Activated T-cell treated with anti-CD3 and anti-CD28 coated beads, Interleukin-2, amount 50 U/mL, for 72 hours (primary cell): ENCODE data around the gene APLN. TPM values are rescaled to one million over a fixed set of nuclear protein-coding genes. Genes with fewer than 3 reads are reported as not detected.

Experiments
- ATAC-seq, 2 donors: fragments of 150-1000 bp; cut with Tn5 transposase; replicated peaks in 1 of 2; 2 replicates each; pipeline ENCODE4 v1.10.0; 2021; ENCODE audit warnings: moderate library complexity in 2 of 2, mild to moderate bottlenecking in 1 of 2
- DNase-seq, 2 donors: peaks; one replicate each; pipeline ENCODE4 v3.0.0; 2021 to 2022; ENCODE audit warnings: mixed read lengths in 1 of 2
- H3K27ac Mint-ChIP-seq: one replicate; pipeline ENCODE4 v1.8.0; 2022; ENCODE audit warnings: mild to moderate bottlenecking, moderate library complexity, mixed read lengths
- H3K27me3 Mint-ChIP-seq: one replicate; pipeline ENCODE4 v1.8.0; 2022; ENCODE audit warnings: low read depth, mixed read lengths
- H3K36me3 Mint-ChIP-seq, 2 donors: one replicate each; pipeline ENCODE4 v1.8.0; 2022; ENCODE audit warnings: mixed read lengths in 2 of 2, mild to moderate bottlenecking in 1 of 2; ENCODE audit not compliant: insufficient read depth in 2 of 2
- H3K4me1 Mint-ChIP-seq: one replicate; pipeline ENCODE4 v1.8.0; 2022; ENCODE audit warnings: low read depth, mixed read lengths
- H3K4me3 Mint-ChIP-seq, 2 donors: one replicate each; pipeline ENCODE4 v1.8.0; 2022; ENCODE audit warnings: mild to moderate bottlenecking in 2 of 2, mixed read lengths in 2 of 2, moderate library complexity in 2 of 2
- H3K9me3 Mint-ChIP-seq, 2 donors: one replicate each; pipeline ENCODE4 v1.8.0; 2022; ENCODE audit warnings: mixed read lengths in 2 of 2
- total RNA-seq, 2 donors: library from RNA; stranded (reverse); gene quantifications; one replicate each; pipeline ENCODE4 v1.2.3, GENCODE V29; 2022

The APLN gene
- total RNA-seq, 2 donors from 2014 or later = 0.14 to 0.23 TPM

DNA sequence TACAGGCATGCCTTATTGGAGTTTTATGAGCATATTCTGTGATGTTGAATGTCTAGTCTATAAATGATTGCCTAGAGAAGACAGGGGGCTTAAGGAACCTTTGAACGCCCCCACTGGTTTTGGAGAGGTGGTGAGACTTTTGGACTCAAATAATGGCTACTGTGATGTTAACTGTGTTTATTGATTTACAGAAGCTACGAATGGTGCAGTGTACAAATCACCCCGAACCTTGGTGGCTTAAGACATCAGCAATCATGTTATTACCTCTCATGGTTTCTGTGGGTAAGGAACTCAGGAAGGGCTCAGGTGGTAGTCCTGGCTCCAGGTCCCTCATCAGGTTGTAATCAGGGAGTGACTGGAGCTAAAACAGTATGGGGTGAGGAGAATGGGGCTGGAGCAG, 33.3 kb upstream of the APLN start:
- DNase-seq = no peak
- no peak overlapping the region for H3K4me3 Mint-ChIP-seq
- peaks cover 8% of the 10 kb centered on the region for H3K27me3 Mint-ChIP-seq
- no peak for ATAC-seq
- H3K4me1 Mint-ChIP-seq = no peaks in the 10 kb centered on the region
- no peaks in the 10 kb centered on the region for H3K36me3 Mint-ChIP-seq
- no peaks in the 10 kb centered on the region for H3K9me3 Mint-ChIP-seq
- H3K27ac Mint-ChIP-seq = no peak overlapping the region

DNA sequence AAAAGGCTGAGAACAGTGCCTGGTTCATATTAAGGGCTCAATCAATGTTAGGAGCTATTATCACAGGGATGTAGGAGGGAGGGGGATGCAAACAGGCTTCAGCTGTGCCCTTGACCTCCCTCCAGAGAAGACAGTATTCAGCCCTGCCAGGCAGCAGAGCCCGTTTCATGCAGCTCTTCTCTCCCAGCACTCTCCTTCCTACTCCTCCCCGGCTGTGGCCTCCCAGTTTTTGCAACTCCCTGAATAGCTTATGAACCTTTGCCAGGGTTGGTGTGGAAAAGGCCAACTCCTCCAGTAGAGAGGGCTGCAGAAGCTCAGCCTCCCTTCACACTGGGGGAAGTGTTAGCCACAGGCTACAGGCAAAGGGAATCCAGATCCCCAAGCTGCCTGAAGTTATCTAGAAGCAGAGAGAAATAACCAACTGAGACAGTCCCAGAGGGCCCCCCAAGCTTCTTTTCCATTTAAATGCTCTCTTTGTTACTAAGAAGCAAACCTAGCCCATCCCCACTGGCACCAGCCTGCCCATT, 31.7 kb upstream of the APLN start:
- H3K27me3 Mint-ChIP-seq = peaks cover 8% of the 10 kb centered on the region
- no peaks in the 10 kb centered on the region for H3K4me1 Mint-ChIP-seq
- no peaks in the 10 kb centered on the region for H3K36me3 Mint-ChIP-seq
- no peak for ATAC-seq
- DNase-seq = no peak
- no peak overlapping the region for H3K4me3 Mint-ChIP-seq
- H3K27ac Mint-ChIP-seq = no peak overlapping the region
- H3K9me3 Mint-ChIP-seq = no peaks in the 10 kb centered on the region

DNA sequence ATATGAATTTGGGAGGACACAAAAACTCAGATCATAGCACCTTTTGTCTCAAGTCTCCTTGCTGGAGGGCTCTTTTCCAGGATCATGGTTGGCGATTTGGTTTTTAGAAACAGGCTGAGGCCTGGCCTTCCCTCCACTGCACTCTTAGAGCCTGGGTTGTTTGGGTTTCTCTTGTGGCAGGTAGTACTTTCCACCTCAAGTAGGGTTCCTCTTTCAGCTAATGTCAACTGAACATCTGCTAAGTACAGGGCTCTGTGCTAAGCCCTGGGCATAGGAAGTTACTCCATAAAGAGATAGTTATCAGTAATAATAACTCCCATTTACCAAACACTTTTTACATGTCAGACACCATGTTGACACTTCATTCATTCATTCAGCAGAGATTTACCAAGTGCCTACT, 28.2 kb upstream of the APLN start:
- H3K36me3 Mint-ChIP-seq = no peaks in the 10 kb centered on the region
- no peaks in the 10 kb centered on the region for H3K9me3 Mint-ChIP-seq
- H3K27me3 Mint-ChIP-seq = peaks cover 8% of the 10 kb centered on the region
- H3K4me3 Mint-ChIP-seq = no peak overlapping the region
- DNase-seq = no peak
- no peaks in the 10 kb centered on the region for H3K4me1 Mint-ChIP-seq
- no peak for ATAC-seq
- H3K27ac Mint-ChIP-seq = no peak overlapping the region

DNA sequence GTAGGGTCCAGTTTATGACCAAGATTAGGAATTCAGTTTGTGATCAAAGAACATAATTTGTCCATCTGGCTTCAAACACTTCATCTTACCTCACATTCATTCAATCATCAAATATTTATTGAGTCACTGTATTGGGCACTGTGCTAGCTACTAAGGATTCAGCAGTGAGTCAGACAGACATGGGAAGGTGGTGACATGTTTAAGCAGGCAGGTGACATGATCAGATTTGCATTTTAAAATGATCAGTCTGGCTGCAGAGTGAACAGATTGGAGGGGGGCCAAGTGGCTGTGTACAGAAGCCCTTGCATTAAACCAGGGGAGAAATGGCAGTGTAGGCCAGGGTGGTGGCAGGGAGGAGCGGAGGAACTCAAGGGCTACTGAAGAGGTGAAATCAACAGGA, 25.1 kb upstream of the APLN start:
- Mint-ChIP-seq H3K27ac (no peak overlapping the region), H3K4me1 (no peaks in the 10 kb centered on the region), H3K9me3 (no peaks in the 10 kb centered on the region), H3K36me3 (no peaks in the 10 kb centered on the region), H3K4me3 (no peak overlapping the region), H3K27me3 (peaks cover 20% of the 10 kb centered on the region)
- ATAC-seq = no peak
- no peak for DNase-seq

DNA sequence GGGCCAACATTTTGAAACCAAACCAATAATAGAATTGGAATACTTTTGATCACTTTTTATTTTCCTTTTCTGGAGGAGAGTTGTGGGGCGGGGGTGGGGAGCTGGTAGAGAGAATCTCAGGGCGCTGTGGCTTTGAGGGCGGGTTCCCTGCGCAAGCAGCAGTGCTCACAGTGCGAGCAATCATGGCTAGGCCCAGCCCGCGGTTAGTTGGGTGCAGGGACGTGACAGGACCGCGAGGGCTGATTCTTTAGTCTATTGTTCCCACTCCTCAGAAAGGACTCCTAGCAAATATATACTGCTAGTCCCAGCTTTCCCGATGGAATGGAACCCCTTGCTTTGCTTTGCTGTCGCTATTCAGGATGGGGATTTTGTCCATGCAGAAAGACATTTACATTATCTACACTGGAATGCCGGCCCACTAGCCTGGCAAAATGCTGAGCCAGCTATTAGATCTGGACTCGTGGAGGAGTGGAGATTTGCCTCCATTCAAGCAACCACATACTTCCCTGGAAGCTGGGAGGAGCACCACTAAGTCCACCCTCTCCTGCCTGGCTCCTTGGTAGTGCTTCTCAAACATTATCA, 23.9 kb upstream of the APLN start:
- no peaks in the 10 kb centered on the region for H3K9me3 Mint-ChIP-seq
- no peak overlapping the region for H3K27ac Mint-ChIP-seq
- ATAC-seq = peak; percentile 68 to 71
- no peaks in the 10 kb centered on the region for H3K36me3 Mint-ChIP-seq
- DNase-seq = peak; percentile 33 to 46
- H3K4me1 Mint-ChIP-seq = no peaks in the 10 kb centered on the region
- H3K4me3 Mint-ChIP-seq = peak overlapping the region; percentile 65 to 66
- H3K27me3 Mint-ChIP-seq = peaks cover 15% of the 10 kb centered on the region

DNA sequence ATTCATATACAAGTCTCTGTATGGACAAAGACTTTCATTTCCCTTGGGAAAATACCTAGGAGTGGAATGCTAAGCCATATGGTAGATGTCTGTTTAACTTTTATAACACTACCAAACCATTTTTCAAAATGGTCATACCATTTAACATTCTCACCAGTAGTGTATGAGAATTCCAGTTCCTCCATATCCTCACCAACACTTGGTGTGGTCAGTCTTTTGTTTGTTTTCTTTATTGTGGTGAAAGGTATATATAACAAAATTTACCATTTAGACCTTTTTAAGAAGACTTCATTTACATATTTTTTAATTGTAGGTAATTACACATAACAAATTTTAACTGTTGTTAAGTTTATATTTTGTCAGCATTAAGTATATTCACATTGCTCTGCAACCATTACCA, 12.7 kb upstream of the APLN start:
- H3K4me3 Mint-ChIP-seq = no peak overlapping the region
- H3K27ac Mint-ChIP-seq = no peak overlapping the region
- no peak for DNase-seq
- peaks cover 1 to 2% of the 10 kb centered on the region in 2 donors for H3K9me3 Mint-ChIP-seq
- peaks cover 43% of the 10 kb centered on the region for H3K27me3 Mint-ChIP-seq
- H3K4me1 Mint-ChIP-seq = no peaks in the 10 kb centered on the region
- H3K36me3 Mint-ChIP-seq = peaks cover 0 to 2% of the 10 kb centered on the region in 2 donors
- no peak for ATAC-seq

DNA sequence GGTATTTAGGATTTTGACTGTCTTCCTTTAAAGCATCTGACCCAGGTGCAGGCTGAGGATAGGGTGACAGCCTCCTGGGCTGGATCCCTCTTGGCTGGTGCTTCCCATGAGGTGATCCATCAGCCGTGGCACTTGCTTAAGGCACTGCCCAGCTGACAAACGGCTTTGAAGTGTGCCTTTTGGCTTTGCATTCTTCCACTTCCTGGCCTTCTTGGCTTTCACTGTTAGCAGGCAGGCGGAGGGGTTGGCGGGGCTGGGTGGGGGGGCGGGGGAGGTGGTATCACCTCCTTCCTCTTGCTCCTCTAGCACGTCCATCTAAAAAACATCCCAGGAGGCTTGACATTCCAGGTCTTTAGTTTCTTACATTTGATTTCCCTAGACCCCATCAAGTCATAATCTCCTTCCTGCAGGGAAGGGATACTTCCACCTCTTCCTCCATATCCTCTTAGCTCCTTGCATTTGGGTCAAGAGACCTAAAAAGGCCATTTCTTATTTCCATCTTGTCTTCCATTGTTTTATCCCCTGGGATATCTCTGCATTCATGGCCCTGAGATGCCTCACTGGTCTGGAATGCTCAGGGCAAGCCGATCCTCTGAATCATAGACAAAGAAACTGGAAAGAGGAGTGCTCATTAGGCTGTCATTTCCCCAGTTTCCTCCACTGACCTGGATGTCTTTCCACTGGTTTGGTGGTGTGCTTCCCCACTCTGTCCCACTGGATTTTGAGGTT, 11.3 kb upstream of the APLN start:
- Mint-ChIP-seq H3K9me3 (peaks cover 0 to 2% of the 10 kb centered on the region in 2 donors), H3K36me3 (peaks cover 0 to 2% of the 10 kb centered on the region in 2 donors), H3K4me3 (no peak overlapping the region), H3K27ac (peak overlapping the region; percentile 54), H3K4me1 (no peaks in the 10 kb centered on the region), H3K27me3 (peaks cover 52% of the 10 kb centered on the region)
- ATAC-seq (no peak), DNase-seq (no peak)

DNA sequence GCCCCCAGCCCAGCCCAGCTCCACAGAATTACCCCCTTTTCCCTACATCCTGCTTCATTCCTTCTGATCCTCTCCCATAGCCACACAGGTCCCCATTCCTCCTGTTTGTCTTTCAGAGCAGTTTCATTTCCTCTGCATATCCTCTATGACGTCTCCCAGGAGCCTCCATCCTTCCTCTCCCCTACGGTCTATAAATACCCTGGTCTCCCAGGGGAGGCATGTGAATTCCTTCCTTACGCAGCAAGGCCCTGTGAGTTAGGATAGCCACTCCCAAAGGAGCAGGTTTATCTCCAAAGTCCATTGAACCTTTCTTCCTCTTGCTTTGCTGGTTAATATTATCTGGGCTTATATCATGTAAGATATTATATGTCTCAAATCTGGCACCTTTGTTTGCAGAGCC, 8.4 kb upstream of the APLN start:
- Mint-ChIP-seq H3K36me3 (peaks cover 0 to 2% of the 10 kb centered on the region in 2 donors), H3K27ac (no peak overlapping the region), H3K4me3 (no peak overlapping the region), H3K4me1 (no peaks in the 10 kb centered on the region), H3K27me3 (peaks cover 40% of the 10 kb centered on the region), H3K9me3 (peaks cover 0 to 2% of the 10 kb centered on the region in 2 donors)
- no peak for ATAC-seq
- DNase-seq = no peak

DNA sequence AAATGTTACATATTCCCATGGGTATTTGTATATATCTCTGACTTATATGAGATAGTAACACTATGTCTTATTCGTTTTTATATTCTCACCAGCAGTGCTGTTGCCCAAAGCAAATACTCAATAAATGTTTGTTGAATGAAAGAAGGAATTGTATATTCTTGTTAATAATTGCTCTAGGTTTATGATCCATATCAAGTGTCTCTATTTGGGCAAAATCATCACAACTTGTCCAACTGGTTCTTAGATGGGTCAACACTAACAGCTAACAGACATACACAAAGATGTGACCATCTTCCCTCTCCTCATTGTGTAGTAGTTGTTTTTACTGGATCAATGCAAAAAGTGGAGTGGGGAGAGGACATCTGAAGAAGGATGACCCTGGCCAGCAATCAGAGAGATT, 6.6 kb upstream of the APLN start:
- no peak for ATAC-seq
- Mint-ChIP-seq H3K4me3 (no peak overlapping the region), H3K27ac (no peak overlapping the region), H3K36me3 (no peaks in the 10 kb centered on the region), H3K9me3 (no peaks in the 10 kb centered on the region), H3K4me1 (no peaks in the 10 kb centered on the region), H3K27me3 (peaks cover 38% of the 10 kb centered on the region)
- DNase-seq = no peak

DNA sequence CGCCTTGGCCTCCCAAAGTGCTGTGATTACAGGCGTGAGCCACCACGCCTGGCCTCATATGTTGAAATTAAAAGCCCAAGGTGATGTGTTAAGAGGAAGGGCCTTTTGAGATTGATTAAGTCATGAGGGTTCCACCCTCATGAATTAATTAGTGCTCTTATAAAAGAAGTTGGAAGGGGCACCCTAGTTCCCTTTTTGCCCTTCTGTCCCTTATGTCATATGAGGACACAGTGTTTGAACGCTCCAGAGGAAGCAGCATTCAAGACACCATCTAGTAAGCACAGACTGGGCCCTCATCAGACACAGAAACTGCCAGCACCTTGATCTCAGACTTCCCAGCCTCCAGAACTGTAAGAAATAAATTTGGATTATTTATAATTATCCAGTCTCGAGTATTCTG, 5.1 kb upstream of the APLN start:
- ATAC-seq = no peak
- Mint-ChIP-seq H3K27me3 (peaks cover 38% of the 10 kb centered on the region), H3K9me3 (no peaks in the 10 kb centered on the region), H3K4me1 (peaks cover 7% of the 10 kb centered on the region), H3K36me3 (no peaks in the 10 kb centered on the region), H3K4me3 (no peak overlapping the region), H3K27ac (no peak overlapping the region)
- no peak for DNase-seq

DNA sequence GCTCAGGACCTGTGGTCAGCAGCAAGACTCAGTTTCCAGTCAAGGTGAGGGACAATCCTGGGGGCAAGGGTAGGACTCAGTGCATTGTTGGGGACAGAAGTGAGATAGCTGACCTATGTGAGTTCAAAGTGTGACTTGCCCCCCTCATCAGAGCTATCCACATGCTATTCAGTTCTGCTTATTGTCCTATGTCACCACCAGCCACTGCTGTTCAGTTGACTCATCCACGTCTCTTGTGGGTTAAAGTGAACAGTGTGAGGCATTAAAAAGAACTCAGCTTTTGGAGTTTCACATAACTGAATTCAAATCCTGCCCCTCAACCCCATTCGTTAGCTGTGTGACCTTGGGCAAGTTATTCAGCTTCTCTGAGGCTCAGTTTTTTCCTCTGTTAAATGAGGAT, 4.4 kb upstream of the APLN start:
- H3K27me3 Mint-ChIP-seq = peaks cover 35% of the 10 kb centered on the region

DNA sequence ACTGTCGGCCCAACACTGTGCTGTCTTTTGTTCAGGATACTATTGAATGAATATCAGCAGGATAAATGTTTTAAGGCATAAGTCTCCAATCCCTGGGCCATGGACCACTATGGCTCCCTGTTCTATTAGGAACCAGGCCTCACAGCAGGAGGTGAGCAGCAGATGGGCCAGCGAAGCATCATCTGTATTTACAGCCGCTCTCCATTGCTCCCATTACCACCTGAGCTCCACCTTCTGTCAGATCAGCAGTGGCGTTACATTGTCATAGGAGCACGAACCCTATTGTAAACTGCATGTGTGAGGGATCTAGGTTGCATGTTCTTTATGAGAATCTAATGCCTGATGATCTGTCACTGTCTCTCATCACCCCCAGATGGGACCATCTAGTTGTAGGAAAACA, 3.7 kb upstream of the APLN start:
- DNase-seq (no peak), ATAC-seq (no peak)
- H3K9me3 Mint-ChIP-seq = no peaks in the 10 kb centered on the region
- H3K4me3 Mint-ChIP-seq = no peak overlapping the region
- H3K27me3 Mint-ChIP-seq = peaks cover 33% of the 10 kb centered on the region
- H3K27ac Mint-ChIP-seq = no peak overlapping the region
- H3K4me1 Mint-ChIP-seq = peaks cover 7% of the 10 kb centered on the region
- no peaks in the 10 kb centered on the region for H3K36me3 Mint-ChIP-seq

More for the DNA sequence above, 4.4 kb upstream of the APLN start:
- H3K36me3 Mint-ChIP-seq = no peaks in the 10 kb centered on the region
- H3K9me3 Mint-ChIP-seq = no peaks in the 10 kb centered on the region
- peaks cover 7% of the 10 kb centered on the region for H3K4me1 Mint-ChIP-seq
- no peak overlapping the region for H3K4me3 Mint-ChIP-seq
- ATAC-seq (no peak), DNase-seq (no peak)
- no peak overlapping the region for H3K27ac Mint-ChIP-seq

DNA sequence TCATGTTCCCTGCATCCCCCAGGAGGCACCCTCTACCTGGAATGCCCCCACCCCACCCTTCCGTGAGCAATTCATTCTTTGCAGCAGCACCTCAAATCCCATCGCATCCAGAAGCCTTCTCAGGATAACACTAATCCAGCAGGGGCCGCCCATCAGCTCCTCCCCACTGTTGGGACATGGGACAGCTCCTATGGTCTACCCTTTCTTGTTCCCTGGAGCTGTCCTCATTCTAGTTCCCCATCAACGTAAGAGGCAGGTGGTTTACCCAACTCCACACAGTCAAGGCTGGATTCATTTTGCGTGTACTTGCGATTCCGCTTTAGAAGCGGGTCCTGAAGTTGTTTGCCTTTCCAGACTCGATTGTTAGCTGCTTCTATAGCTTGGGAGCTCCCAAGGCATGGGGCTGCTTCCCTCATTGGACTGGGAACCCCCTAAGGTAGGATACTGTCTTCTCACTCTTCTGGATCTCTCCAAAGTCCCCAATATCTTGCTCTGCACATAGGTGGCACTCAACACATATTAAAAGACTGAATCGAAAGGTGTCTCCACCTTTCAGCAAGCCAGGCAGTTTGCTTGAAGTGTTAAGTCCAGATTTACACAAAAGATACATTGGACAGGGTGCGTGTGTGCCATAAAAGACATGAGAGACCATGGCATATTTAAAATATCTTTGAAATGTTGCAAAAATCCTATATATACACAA, 942 bp upstream of the APLN start:
- no peaks in the 10 kb centered on the region for H3K36me3 Mint-ChIP-seq
- ATAC-seq (no peak), DNase-seq (no peak)
- peaks cover 7% of the 10 kb centered on the region for H3K4me1 Mint-ChIP-seq
- H3K27ac Mint-ChIP-seq = no peak overlapping the region
- peaks cover 35% of the 10 kb centered on the region for H3K27me3 Mint-ChIP-seq
- no peaks in the 10 kb centered on the region for H3K9me3 Mint-ChIP-seq
- peak overlapping the region; percentile 62 to 64 for H3K4me3 Mint-ChIP-seq
